Left ventricle myocardium inferior (tissue), 1 donor: ENCODE results near the gene PTPRM. TPM values are rescaled to one million over a fixed set of nuclear protein-coding genes. Genes with fewer than 3 reads are reported as not detected.

Experiments
- DNase-seq: peaks from one replicate; pipeline ENCODE4 v3.0.0-alpha.2; 2020
- H3K27ac ChIP-seq: fragments of 200-600 bp; replicated peaks from 2 replicates; pipeline ENCODE4 v1.8.0; 2021
- H3K27me3 ChIP-seq: fragments of 200-600 bp; 2 replicates; pipeline ENCODE4 v1.8.0; 2021; ENCODE audit warnings: low read depth
- H3K36me3 ChIP-seq: fragments of 200-600 bp; 2 replicates; pipeline ENCODE4 v1.8.0; 2021
- H3K4me1 ChIP-seq: fragments of 200-600 bp; 2 replicates; pipeline ENCODE4 v1.8.0; 2021
- H3K4me3 ChIP-seq: fragments of 200-600 bp; 2 replicates; pipeline ENCODE4 v1.8.0; 2021; ENCODE audit warnings: mild to moderate bottlenecking, moderate library complexity
- H3K9me3 ChIP-seq: fragments of 200-600 bp; replicated peaks from 2 replicates; pipeline ENCODE4 v1.8.0; 2021
- CTCF ChIP-seq: fragments of 200-600 bp; IDR thresholded peaks from 2 replicates; pipeline ENCODE4 v1.8.0; 2021; ENCODE audit warnings: antibody characterized with exemption, mild to moderate bottlenecking, borderline replicate concordance
- intact Hi-C: fragments of 100-400 bp; cut with micrococcal nuclease; formaldehyde crosslinking; loops from one replicate; pipeline ENCODE4 v1.11.0; 2022
- total RNA-seq: library from RNA; stranded (reverse); fragmentation: NEBNext Ultra II Directional; extraction: Animal tissue kit (Norgen Biotek cat#: 25700); gene quantifications from one replicate; pipeline ENCODE4 v1.2.1, GENCODE V29; 2021
- donor health status: DM: no; HTN: yes; CAD: no; lungs with severe emphysema.

Gene PTPRM
- total RNA-seq, 1 donor from 2014 or later = 132 TPM

- Histone ChIP-seq H3K4me1 (peaks cover 90% of the 10 kb centered on the region), H3K36me3 (no peaks in the 10 kb centered on the region), H3K27me3 (no peaks in the 10 kb centered on the region), H3K27ac (no peak overlapping the region), H3K9me3 (no peaks in the 10 kb centered on the region), H3K4me3 (no peak overlapping the region)
- intact Hi-C loops = no loop called here
- no peak for TF ChIP-seq CTCF
- no peak for DNase-seq
These were observed 66.1 kb downstream of the PTPRM start for GRCh38 chr18:7633171-7633570.

- no peak overlapping the region for H3K27ac ChIP-seq
- no peaks in the 10 kb centered on the region for H3K27me3 ChIP-seq
- intact Hi-C loops = no loop called here
- no peaks in the 10 kb centered on the region for H3K36me3 ChIP-seq
- no peak overlapping the region for H3K4me3 ChIP-seq
- H3K4me1 ChIP-seq = peaks cover 86% of the 10 kb centered on the region
- TF ChIP-seq CTCF = no peak
- no peaks in the 10 kb centered on the region for H3K9me3 ChIP-seq
- no peak for DNase-seq
These were observed 68.8 kb downstream of the PTPRM start for GRCh38 chr18:7635948-7636347.

DNA sequence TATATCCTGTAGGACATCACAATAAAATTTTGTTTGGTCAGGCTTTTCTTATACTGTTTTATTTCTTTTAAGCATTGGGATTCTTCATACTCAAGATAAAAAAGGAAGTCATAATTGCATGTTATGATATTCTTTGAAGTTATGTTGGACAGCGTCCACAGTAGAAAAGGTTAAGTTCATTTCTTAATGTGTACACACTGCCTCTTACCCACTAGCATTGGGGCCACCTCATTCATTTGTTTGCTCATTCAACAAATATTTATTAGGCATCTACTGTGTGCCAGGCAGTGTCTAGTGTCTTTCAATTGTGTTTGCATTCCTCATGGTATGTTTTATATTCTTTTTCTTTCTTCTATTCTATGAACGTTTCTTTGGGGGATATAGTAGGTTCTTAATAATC, 70.2 kb downstream of the PTPRM start:
- no peak for DNase-seq
- Histone ChIP-seq H3K9me3 (no peaks in the 10 kb centered on the region), H3K27me3 (no peaks in the 10 kb centered on the region), H3K36me3 (no peaks in the 10 kb centered on the region), H3K4me3 (no peak overlapping the region), H3K27ac (no peak overlapping the region), H3K4me1 (peaks cover 86% of the 10 kb centered on the region)
- intact Hi-C loops = no loop called here
- no peak for TF ChIP-seq CTCF

DNA sequence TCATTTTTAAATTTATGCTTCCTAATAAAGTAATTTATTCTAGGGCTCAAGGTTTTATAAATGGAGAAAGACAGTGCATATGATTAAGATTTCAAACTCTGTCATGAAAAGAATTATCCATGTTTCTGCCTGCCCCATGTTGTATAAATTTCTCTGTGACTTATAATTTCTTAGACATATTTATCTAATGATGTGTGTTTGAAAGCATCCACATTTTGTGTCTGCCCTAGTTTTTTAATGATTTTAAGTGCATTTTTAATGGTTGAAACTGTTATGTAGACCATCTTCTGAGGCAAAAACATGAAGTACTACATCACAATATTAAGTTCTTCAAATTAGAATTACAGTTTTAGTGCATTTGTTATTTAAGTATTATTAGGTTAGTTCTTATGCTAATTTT, 71.2 kb downstream of the PTPRM start:
- H3K27ac ChIP-seq = no peak overlapping the region
- no peaks in the 10 kb centered on the region for H3K9me3 ChIP-seq
- intact Hi-C loops = no loop called here
- TF ChIP-seq CTCF = no peak
- H3K27me3 ChIP-seq = no peaks in the 10 kb centered on the region
- no peak overlapping the region for H3K4me3 ChIP-seq
- H3K4me1 ChIP-seq = peaks cover 84% of the 10 kb centered on the region
- no peaks in the 10 kb centered on the region for H3K36me3 ChIP-seq
- DNase-seq = no peak

- Histone ChIP-seq H3K4me3 (no peak overlapping the region), H3K36me3 (no peaks in the 10 kb centered on the region), H3K9me3 (no peaks in the 10 kb centered on the region), H3K27me3 (no peaks in the 10 kb centered on the region), H3K27ac (no peak overlapping the region), H3K4me1 (peaks cover 87% of the 10 kb centered on the region)
- DNase-seq = no peak
- intact Hi-C loops = no loop called here
- no peak for TF ChIP-seq CTCF
These were observed 74.7 kb downstream of the PTPRM start for GRCh38 chr18:7641813-7642212.
